B cell (primary cell): ENCODE measurements around the gene RAD54L2. TPM values are rescaled to one million over a fixed set of nuclear protein-coding genes. Genes with fewer than 3 reads are reported as not detected.

Experiments
- ATAC-seq: fragments of 200-7000 bp; cut with Tn5 transposase; one replicate; pipeline ENCODE4 v1.10.0; 2021; ENCODE audit warnings: low read depth, mild to moderate bottlenecking, moderate number of reproducible peaks, moderate library complexity
- CTCF ChIA-PET: fragments of 350-600 bp; sonication (Branson Sonifier 250); formaldehyde crosslinking; loops from one replicate; lab custom pipeline; 2021; ENCODE audit warnings: antibody characterized with exemption, inconsistent platforms; lab: Charles Lee
- POLR2A ChIA-PET: fragments of 350-600 bp; sonication (Branson Sonifier 250); formaldehyde crosslinking; loops from one replicate; lab custom pipeline; 2021; ENCODE audit warnings: antibody characterized with exemption; lab: Charles Lee
- DNase-seq: peaks from one replicate; pipeline ENCODE4 v3.0.0; 2013
- H2AFZ ChIP-seq: 2 replicates; pipeline ENCODE4 v1.6.1; 2012; ENCODE audit warnings: mild to moderate bottlenecking, low read depth, low read length; ENCODE audit not compliant: insufficient read depth, poor library complexity, severe bottlenecking
- H3K27ac ChIP-seq, 2 donors: 1 replicate in 1 of 2; 2 replicates in 1 of 2; pipeline ENCODE4 v1.5.1; 2012 to 2013; ENCODE audit warnings: low read length in 2 of 2, mild to moderate bottlenecking in 2 of 2, moderate library complexity in 1 of 2
- H3K27me3 ChIP-seq, 4 experiments: fragments of 200-600 bp in 1 of 4; sonication (generic) in 1 of 4; replicated peaks in 1 of 4; 1 replicate in 2 of 4; 2 replicates in 2 of 4; pipeline versions ENCODE4 v1.6.1 to v1.7.0; 2013 to 2016; ENCODE audit warnings: low read length in 3 of 4, mild to moderate bottlenecking in 2 of 4, mixed read lengths in 1 of 4, moderate library complexity in 1 of 4; ENCODE audit not compliant: insufficient read depth in 4 of 4, control insufficient read depth in 3 of 4; ENCODE audit errors: control extremely low read depth in 1 of 4
- H3K36me3 ChIP-seq, 2 experiments: replicated peaks in 1 of 2; 1 replicate in 1 of 2; 2 replicates in 1 of 2; pipeline versions ENCODE4 v1.6.1 to v1.7.1; 2013; ENCODE audit warnings: low read length in 1 of 2; ENCODE audit not compliant: insufficient read depth in 2 of 2, control insufficient read depth in 1 of 2; ENCODE audit errors: control extremely low read depth in 1 of 2, extremely low read depth in 1 of 2
- H3K4me1 ChIP-seq, 2 donors: fragments of 200-600 bp in 1 of 2; sonication (generic) in 1 of 2; 1 replicate in 1 of 2; 2 replicates in 1 of 2; pipeline versions ENCODE4 v1.5.1 to v1.6.1; 2013 to 2017; ENCODE audit warnings: low read length in 2 of 2; ENCODE audit not compliant: control insufficient read depth in 2 of 2, insufficient read depth in 2 of 2
- H3K4me2 ChIP-seq: replicated peaks from 2 replicates; pipeline ENCODE3; 2012; ENCODE audit warnings: mild to moderate bottlenecking, low read depth, low read length; ENCODE audit not compliant: poor library complexity, severe bottlenecking
- H3K4me3 ChIP-seq, 5 experiments: fragments of 200-600 bp in 1 of 5; sonication (generic) in 1 of 5; 1 replicate in 3 of 5; 2 replicates in 2 of 5; pipeline versions ENCODE4 v1.5.1 to v1.7.0; 2011 to 2016; ENCODE audit warnings: low read length in 4 of 5, mild to moderate bottlenecking in 4 of 5, low read depth in 2 of 5, control low read depth in 1 of 5, moderate library complexity in 1 of 5; ENCODE audit not compliant: insufficient read depth in 1 of 5; ENCODE audit errors: control extremely low read depth in 1 of 5, extremely low read depth in 1 of 5
- H3K79me2 ChIP-seq: fragments of 200-600 bp; sonication (generic); one replicate; pipeline ENCODE4 v1.6.0; 2016; ENCODE audit warnings: low read length; ENCODE audit not compliant: control insufficient read depth, insufficient read depth
- H3K9ac ChIP-seq: fragments of 200-600 bp; sonication (generic); 2 replicates; pipeline ENCODE4 v1.6.1; 2017; ENCODE audit warnings: mild to moderate bottlenecking, low read length, moderate library complexity
- H3K9me3 ChIP-seq, 3 donors: one replicate each; pipeline versions ENCODE4 v1.6.1 to v1.7.1; 2013; ENCODE audit warnings: low read length in 2 of 3; ENCODE audit not compliant: control insufficient read depth in 2 of 3, insufficient read depth in 1 of 3; ENCODE audit errors: control extremely low read depth in 1 of 3
- H4K20me1 ChIP-seq: 2 replicates; pipeline ENCODE4 v1.6.0; 2012; ENCODE audit warnings: mild to moderate bottlenecking, low read length; ENCODE audit not compliant: insufficient read depth, control insufficient read depth, poor library complexity, severe bottlenecking
- H3K27ac Mint-ChIP-seq: one replicate; pipeline ENCODE4 v1.8.0; 2021; ENCODE audit warnings: mixed read lengths
- H3K27me3 Mint-ChIP-seq: one replicate; pipeline ENCODE4 v1.8.0; 2021; ENCODE audit warnings: mixed read lengths
- H3K4me1 Mint-ChIP-seq: one replicate; pipeline ENCODE4 v1.8.0; 2021; ENCODE audit warnings: mixed read lengths
- H3K4me3 Mint-ChIP-seq: one replicate; pipeline ENCODE4 v1.8.0; 2021; ENCODE audit warnings: mixed read lengths
- H3K9me3 Mint-ChIP-seq: one replicate; pipeline ENCODE4 v1.8.0; 2022; ENCODE audit warnings: mixed read lengths; ENCODE audit not compliant: insufficient read depth
- EZH2 ChIP-seq: IDR thresholded peaks from 2 replicates; pipeline ENCODE4 v1.6.1; 2012; ENCODE audit warnings: borderline replicate concordance, low read depth, mild to moderate bottlenecking, moderate library complexity, low read length; ENCODE audit not compliant: insufficient read depth, poor library complexity, severe bottlenecking
- WGBS: methylation state at CpG from one replicate; pipeline ENCODE4 v1.1.5; 2013; ENCODE audit warnings: missing lambda C conversion rate; ENCODE audit not compliant: insufficient coverage; 5-methylcytosine and 5-hydroxymethylcytosine counted together
- intact Hi-C: fragments of 100-400 bp; cut with micrococcal nuclease; formaldehyde crosslinking; loops from one replicate; pipeline ENCODE4 v1.10.0; 2022
- polyA plus RNA-seq: library from polyadenylated mRNA; depleted of rRNA; stranded (reverse); fragments of >200 nt; gene quantifications from 2 replicates; pipeline ENCODE4 v1.2.3, GENCODE V29; 2012
- total RNA-seq, 2 donors: library from RNA; stranded (reverse); fragments of 120-200 nt in 1 of 2; gene quantifications; 1 replicate in 1 of 2; 2 replicates in 1 of 2; pipeline versions ENCODE4 v1.2.3 to v1.2.4, GENCODE V29; 2013 to 2022
- TF ChIP-seq, protein P1 (sequence below): fragments of 200-600 bp; IDR thresholded peaks from one replicate; pipeline ENCODE4 v1.8.0; 2022; ENCODE audit warnings: antibody characterized with exemption, mild to moderate bottlenecking

RAD54L2 gene
- total and polyA plus RNA-seq, 2 donors (not counting 1 experiment from before 2014, with no cell fraction given) = 6.3 to 43.0 TPM

DNA sequence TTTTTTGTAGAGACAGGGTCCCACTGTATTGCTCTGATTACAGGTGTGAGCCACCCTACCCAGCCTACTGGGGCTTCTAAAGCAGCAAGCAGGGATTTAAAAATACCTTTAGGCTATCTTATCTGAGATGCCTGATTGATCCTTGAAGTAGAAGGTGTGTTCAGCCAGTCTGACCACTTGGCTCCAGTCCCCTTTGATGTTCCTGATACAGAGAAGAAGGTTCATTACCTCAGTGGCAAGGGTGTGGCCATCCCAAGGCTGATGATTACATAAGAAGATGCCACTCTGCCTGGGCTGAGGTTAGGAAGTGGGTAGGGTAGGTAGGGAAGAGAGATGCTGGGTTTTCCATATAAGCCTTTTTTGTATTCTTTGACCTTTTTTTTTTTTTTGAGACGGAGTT is 27.5 kb upstream of the RAD54L2 start:
- TF ChIP-seq, protein P1, sequence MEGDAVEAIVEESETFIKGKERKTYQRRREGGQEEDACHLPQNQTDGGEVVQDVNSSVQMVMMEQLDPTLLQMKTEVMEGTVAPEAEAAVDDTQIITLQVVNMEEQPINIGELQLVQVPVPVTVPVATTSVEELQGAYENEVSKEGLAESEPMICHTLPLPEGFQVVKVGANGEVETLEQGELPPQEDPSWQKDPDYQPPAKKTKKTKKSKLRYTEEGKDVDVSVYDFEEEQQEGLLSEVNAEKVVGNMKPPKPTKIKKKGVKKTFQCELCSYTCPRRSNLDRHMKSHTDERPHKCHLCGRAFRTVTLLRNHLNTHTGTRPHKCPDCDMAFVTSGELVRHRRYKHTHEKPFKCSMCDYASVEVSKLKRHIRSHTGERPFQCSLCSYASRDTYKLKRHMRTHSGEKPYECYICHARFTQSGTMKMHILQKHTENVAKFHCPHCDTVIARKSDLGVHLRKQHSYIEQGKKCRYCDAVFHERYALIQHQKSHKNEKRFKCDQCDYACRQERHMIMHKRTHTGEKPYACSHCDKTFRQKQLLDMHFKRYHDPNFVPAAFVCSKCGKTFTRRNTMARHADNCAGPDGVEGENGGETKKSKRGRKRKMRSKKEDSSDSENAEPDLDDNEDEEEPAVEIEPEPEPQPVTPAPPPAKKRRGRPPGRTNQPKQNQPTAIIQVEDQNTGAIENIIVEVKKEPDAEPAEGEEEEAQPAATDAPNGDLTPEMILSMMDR = no peak
- TF ChIP-seq EZH2 = no peak
- no peak overlapping the region for H3K9ac ChIP-seq
- H3K79me2 ChIP-seq = no peaks in the 10 kb centered on the region
- intact Hi-C loops = no loop called here
- Mint-ChIP-seq H3K4me1 (peaks cover 10% of the 10 kb centered on the region), H3K4me3 (no peak overlapping the region), H3K27me3 (no peaks in the 10 kb centered on the region), H3K27ac (no peak overlapping the region), H3K9me3 (no peaks in the 10 kb centered on the region)
- no peak overlapping the region for H3K4me3 ChIP-seq
- no peak overlapping the region for H3K27ac ChIP-seq
- no peak for DNase-seq
- ATAC-seq = no peak
- H4K20me1 ChIP-seq = no peaks in the 10 kb centered on the region
- WGBS = no CpG with 5 or more reads among the region's 1 CpG
- H3K4me1 ChIP-seq = no peaks in the 10 kb centered on the region
- H3K36me3 ChIP-seq = no peaks in the 10 kb centered on the region
- ChIA-PET POLR2A (no interaction called here), CTCF (interaction anchor here (0.8 to 2.2 kb wide), 3 partner anchors 9 to 171 kb away, joined by 3 to 8 read pairs (median 6); no protein-coding TSS in a partner anchor)
- no peak overlapping the region for H2AFZ ChIP-seq
- H3K27me3 ChIP-seq = no peaks in the 10 kb centered on the region
- no peak overlapping the region for H3K4me2 ChIP-seq
- no peaks in the 10 kb centered on the region for H3K9me3 ChIP-seq

DNA sequence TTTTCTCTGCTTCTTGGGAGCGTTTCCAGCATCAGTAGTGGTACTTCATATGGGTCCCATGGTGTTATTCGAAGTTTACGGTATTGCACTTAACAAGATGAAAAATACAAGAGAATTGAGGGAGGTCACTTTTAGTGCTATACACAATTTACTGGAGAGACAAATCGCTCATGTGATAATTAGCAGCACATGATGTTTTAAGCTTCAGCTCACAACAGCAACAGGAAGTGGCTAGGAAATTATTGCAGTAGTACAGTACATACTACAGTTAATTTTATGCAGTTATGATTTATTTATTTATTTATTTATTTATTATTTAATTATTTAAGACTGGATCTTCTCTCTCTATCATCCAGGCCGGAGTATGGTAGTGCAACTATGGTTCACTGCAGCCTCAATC is 24.3 kb upstream of the RAD54L2 start:
- POLR2A ChIA-PET = interaction anchor here (0.8 kb wide), 1 partner anchor 12 kb away, joined by 3 read pairs; no protein-coding TSS in a partner anchor
- H3K4me1 ChIP-seq = no peaks in the 10 kb centered on the region
- H3K27me3 ChIP-seq = no peaks in the 10 kb centered on the region
- H3K27ac Mint-ChIP-seq = no peak overlapping the region
- no peak overlapping the region for H3K9ac ChIP-seq
- H4K20me1 ChIP-seq = no peaks in the 10 kb centered on the region
- DNase-seq (no peak), ATAC-seq (no peak)
- no peaks in the 10 kb centered on the region for H3K9me3 ChIP-seq
- intact Hi-C loops = no loop called here
- CTCF ChIA-PET = interaction anchor here (1.2 kb wide), 1 partner anchor 10 kb away, joined by 3 read pairs; no protein-coding TSS in a partner anchor
- WGBS = no CpG with 5 or more reads among the region's 5 CpGs
- no peaks in the 10 kb centered on the region for H3K36me3 ChIP-seq
- H3K4me1 Mint-ChIP-seq = peaks cover 9% of the 10 kb centered on the region
- no peaks in the 10 kb centered on the region for H3K27me3 Mint-ChIP-seq
- no peaks in the 10 kb centered on the region for H3K79me2 ChIP-seq
- no peak overlapping the region for H3K27ac ChIP-seq
- no peak overlapping the region for H3K4me3 Mint-ChIP-seq
- no peak overlapping the region for H2AFZ ChIP-seq
- no peak overlapping the region for H3K4me3 ChIP-seq
- no peaks in the 10 kb centered on the region for H3K9me3 Mint-ChIP-seq
- no peak overlapping the region for H3K4me2 ChIP-seq
- TF ChIP-seq, protein P1 = no peak
- no peak for TF ChIP-seq EZH2
